HG02938 (cell line): ENCODE measurements around the gene ELAVL4.

ENCODE experiments used
- ATAC-seq: cut with Tn5 transposase; IDR thresholded peaks from one replicate; pipeline ENCODE4 v1.9.1; 2021; ENCODE audit warnings: mild to moderate bottlenecking, moderate library complexity; ENCODE audit not compliant: unreplicated experiment

ELAVL4 gene

DNA sequence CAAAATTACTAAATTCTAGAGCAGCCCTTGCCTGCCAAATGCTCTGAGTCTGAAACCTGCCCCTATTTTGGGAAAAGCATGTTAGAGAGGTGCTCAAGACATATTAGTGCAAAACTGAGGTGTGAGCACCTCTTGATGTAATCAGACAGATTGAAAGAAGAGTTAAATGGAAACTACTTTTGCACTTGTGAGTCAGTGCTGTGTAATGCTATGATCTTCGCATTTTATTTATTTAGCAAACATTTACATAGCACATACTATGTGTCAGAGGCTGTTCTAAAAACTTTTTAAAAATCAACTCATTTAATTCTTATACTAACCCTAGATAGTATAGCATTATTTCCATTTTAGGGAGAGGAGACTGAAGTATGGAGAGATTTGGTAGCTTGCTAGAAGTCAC lies 138.1 kb downstream of the ELAVL4 start:
- ATAC-seq: no peak

DNA sequence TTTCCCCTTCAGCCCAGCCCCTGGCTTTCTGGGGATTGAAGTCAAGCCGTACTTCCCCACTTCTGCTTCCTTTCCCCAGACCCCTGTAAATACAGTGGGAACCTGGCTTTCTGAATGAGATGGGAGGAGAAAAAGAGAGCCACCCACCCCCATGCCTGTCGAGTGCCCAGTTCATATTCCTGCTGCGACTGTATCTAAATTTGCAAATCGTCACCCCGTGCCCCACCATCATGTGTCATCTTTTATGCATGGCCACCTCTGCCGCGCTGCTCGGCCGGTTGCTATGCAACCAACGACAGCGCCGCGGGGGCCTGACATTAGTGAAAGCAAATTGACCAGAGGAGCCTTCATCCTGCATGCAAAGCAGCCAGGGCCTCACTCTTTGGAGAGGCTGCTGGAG lies 143.0 kb downstream of the ELAVL4 start:
- peak; percentile 83 for ATAC-seq

DNA sequence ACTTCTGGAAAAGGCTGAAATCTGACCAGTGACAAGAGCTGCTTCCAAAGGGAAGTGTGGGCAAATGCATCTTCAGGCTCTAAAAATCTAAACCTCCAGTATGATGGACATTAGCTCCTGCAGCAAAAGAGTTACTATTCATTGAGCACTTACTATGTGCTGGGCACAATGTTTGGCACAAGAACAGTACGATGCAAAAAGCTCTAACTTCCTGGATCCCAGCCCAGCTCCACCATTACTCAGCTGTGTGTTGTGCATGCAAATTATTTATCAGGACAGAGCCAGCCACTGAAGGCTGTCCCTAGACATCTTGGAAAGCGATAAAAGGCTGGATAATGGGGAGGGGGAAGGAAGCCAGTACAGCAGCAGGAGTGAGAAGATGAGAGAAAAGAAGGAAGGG lies 143.5 kb downstream of the ELAVL4 start:
- no peak for ATAC-seq
